ENCODE data around the gene SLC35F6. TPM values are rescaled to one million over a fixed set of nuclear protein-coding genes. Genes with fewer than 3 reads are reported as not detected.
"Not testable (repeated sequence)": the region's sequence is repeated elsewhere in the genome, so short reads cannot be mapped to it uniquely, and the experiment has no call there.

The SLC35F6 gene
- polyA plus RNA-seq, 1 donor from 2014 or later, result 5.3 TPM

DNA sequence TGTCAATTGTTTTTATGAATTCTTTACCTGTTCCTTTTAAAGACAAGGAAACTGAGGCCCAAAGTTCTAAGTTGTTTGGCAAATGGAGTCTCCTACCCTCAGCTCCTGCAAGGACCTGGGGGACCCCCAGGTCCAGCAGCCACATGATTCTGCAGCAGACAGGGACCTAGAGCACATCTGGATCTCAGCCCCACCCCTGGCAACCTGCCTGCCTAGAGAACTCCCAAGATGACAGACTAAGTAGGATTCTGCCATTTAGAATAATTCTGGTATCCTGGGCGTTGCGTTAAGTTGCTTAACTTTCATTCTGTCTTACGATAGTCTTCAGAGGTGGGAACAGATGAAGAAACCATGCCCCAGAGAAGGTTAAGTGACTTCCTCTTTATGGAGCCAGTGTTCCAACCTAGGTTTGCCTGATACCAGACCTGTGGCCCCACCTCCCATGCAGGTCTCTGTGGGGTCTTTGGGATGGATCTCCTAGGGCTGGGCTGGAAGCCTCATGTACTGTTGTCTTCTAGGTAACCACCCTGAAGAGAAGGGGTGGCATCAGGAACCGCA, 16.2 kb downstream of the SLC35F6 start:
- Mint-ChIP-seq H3K4me3 (no peak overlapping the region), H3K9me3 (no peaks in the 10 kb centered on the region), H3K27me3 (no peaks in the 10 kb centered on the region), H3K4me1 (peaks cover under 1 to 2% (median under 1%) of the 10 kb centered on the region in 3 donors), H3K27ac (no peak overlapping the region), H3K36me3 (peaks cover 4% of the 10 kb centered on the region)

DNA sequence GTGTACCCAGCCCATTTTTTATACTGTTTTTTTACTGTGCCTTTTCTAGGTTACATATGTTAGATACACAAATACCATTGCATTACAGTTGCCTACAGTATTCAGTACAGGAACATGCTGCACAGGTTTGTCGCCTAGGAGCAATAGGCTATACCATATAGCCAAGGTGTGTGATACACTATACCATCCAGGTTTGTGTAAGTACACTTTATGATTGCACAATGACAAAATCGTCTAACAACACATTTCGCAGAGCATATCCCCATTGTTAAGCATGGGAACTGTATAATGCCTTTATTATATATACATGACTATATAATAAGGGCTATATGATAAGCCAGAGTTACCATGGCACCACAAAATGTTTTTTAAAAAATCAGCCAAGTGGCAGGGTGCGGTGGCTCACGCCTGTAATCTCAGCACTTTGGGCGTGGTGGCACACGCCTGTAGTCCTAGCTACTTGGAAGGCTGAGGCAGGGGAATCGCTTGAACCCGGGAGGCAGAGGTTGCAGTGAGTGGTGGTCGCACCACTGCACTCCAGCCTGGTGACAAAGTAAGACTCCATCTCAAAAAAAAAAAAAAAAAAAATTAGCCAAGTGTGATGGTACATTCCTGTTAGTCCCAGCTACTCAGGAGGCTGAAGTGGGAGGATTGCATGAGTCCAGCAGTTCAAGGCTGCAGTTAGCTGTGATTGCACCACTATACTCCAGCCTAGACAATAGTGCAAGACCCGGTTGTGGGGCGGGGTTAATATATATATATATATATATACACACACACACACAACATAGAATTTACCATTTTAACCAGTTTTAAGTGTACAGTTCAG, 19.0 kb downstream of the SLC35F6 start:
- Mint-ChIP-seq H3K27me3 (no peaks in the 10 kb centered on the region), H3K9me3 (no peaks in the 10 kb centered on the region)

DNA sequence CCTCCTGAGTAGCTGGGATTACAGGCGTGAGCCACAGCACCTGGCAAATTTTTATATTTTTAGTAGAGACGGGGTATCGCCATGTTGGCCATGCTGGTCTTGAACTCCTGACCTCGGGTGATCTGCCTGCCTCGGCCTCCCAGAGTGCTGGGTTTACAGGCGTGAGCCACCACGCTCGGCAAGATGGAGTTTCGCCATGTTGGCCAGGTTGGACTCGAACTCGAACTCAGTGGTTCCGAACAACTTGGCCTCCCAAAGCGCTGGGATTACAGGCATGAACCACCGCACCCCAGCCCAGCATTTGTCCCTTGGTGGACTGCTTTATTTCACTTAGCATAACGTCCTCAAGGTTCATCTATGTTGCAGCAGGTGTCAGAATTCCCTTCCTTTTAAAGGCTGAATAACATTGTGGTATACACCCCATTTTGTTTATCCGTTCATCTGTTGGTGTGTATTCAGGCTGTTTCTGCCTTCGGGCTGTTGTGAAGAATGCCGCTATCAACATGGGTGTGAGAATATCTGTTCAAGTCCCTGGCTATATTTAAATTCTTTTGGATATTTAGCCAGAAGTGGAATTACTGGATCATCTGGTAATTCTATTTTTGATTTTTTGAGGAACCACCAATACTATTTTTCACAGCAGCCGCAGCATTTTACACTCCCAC, 20.6 kb downstream of the SLC35F6 start:
- no peaks in the 10 kb centered on the region for H3K9me3 Mint-ChIP-seq
- peaks cover 4% of the 10 kb centered on the region for H3K36me3 Mint-ChIP-seq
- H3K27me3 Mint-ChIP-seq, result peaks cover 2% of the 10 kb centered on the region
- H3K27ac Mint-ChIP-seq, result peak overlapping the region in 1 of 3 donors; percentile 56
- peak overlapping the region; percentile 59 to 97 (median 86) for H3K4me3 Mint-ChIP-seq
- peaks cover 4 to 15% (median 6%) of the 10 kb centered on the region in 3 donors for H3K4me1 Mint-ChIP-seq

More for the DNA sequence above, 19.0 kb downstream of the SLC35F6 start:
- H3K4me1 Mint-ChIP-seq, result peaks cover 4 to 12% (median 6%) of the 10 kb centered on the region in 3 donors
- H3K27ac Mint-ChIP-seq, result no peak overlapping the region
- H3K4me3 Mint-ChIP-seq, result peak overlapping the region in 1 of 4 donors; percentile 18
- peaks cover 4% of the 10 kb centered on the region for H3K36me3 Mint-ChIP-seq

DNA sequence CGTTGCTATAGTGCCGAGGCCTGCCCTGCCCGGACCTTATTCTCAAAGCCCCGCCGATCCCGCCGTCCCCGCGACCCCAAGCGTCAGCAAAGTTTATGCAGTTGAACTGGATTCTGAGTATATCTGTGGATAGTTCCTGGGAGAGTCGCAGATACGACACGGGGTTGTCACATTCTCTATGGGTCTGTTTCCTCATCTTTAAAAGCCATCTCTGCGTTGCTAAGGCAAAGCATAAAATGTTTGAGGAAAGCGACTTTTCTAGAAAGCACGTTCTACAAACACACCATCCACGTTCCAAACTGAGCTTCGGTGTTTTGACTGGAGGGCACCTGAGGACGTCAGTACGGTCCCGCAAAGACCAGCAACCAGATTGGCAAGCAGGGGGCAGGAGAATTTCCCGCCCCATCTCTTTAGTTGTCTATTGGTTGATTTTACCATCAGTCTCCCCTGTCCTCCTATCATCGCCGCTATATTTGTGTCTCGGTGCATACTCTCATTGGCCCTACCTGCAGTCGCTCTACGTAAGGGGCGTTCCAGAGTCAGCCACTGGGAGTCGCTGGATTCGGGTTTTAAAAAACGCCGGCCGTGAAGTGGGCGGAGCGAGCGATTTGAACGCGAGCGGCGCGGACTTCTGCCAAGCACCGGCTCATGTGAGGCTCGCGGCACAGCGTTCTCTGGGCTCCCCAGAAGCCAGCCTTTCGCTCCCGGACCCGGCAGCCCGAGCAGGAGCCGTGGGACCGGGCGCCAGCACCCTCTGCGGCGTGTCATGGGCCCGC, 21.5 kb downstream of the SLC35F6 start, which contains the start of gene CENPA:
CENPA (plus strand) TSS at position 626 of the 776 bp plus-strand sequence; CDS start at position 767, 141 bp downstream.
- H3K27ac Mint-ChIP-seq, result peak within 1 kb of the TSS; percentile 51 to 85 (median 56)
- H3K9me3 Mint-ChIP-seq, result peaks cover 0 to under 1% (median under 1%) of the 10 kb centered on the region in 3 donors
- H3K27me3 Mint-ChIP-seq, result peaks cover 2% of the 10 kb centered on the region
- H3K36me3 Mint-ChIP-seq, result peaks cover 3% of the 10 kb centered on the region
- peaks cover 4 to 15% (median 6%) of the 10 kb centered on the region in 3 donors for H3K4me1 Mint-ChIP-seq
- H3K4me3 Mint-ChIP-seq, result peak within 1 kb of the TSS; percentile 83 to 97 (median 92)

DNA sequence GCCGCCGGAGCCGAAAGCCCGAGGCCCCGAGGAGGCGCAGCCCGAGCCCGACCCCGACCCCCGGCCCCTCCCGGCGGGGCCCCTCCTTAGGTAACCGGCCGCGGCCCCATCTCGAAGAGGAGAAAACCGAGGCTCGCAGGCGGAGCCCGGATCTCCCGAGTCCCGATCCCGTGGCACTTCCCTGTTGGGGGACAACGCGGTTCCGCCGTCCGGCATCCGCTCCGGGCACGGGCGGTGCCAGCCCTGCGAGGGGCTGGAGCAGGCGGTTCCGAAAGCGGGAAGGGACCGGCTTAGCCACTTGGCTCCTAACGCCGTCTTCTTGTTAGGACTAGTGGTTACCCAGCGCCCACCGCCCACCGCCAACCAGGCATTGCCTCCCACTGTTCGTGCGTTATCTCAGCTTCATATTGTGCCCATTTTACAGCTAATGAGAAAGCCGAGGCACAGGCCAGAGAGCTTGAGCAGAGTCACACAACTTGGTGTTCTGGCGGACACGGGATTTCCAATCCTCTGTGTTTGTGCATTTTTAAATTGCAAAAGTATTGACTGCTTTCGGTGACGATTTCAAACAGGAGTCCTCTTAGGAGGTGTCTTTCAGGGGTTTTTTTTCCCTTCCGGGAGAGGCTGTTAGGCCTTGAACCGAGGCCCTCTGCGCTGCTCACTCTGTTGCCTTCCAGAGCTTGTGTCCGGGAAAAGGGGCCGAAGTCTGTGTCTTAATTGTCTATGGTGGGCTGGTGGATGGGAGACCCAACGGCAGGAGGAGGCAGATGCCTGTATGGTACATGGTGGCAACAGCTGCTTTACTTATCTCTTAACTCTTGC, 22.3 kb downstream of the SLC35F6 start:
- Mint-ChIP-seq H3K9me3 (peaks cover 0 to 5% (median 3%) of the 10 kb centered on the region in 3 donors), H3K27me3 (peaks cover 2% of the 10 kb centered on the region), H3K4me3 (peak overlapping the region; percentile 83 to 97 (median 89)), H3K27ac (no peak overlapping the region), H3K4me1 (peaks cover 4 to 15% (median 6%) of the 10 kb centered on the region in 3 donors), H3K36me3 (peaks cover 4% of the 10 kb centered on the region)

DNA sequence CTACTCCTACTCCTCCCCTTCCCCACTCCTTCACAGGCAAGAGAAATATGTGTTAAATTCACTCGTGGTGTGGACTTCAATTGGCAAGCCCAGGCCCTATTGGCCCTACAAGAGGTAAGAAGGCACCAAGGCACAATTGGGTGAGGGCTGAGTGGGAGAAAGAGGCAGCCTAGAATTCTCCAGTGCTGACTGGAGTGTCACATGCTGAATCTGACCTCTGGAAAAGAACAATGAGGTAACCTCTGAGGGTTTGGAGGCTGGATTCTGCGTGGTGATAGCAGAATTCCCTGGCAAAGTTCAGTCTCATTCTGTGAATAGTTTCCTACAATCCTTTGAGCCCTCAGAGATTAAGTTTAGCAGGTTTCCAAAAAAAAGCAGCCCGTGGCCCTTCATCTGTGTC, 28.6 kb downstream of the SLC35F6 start:
- peaks cover 4% of the 10 kb centered on the region for H3K36me3 Mint-ChIP-seq
- peaks cover 0 to 5% (median 0%) of the 10 kb centered on the region in 3 donors for H3K4me1 Mint-ChIP-seq
- peaks cover 2% of the 10 kb centered on the region for H3K27me3 Mint-ChIP-seq
- H3K9me3 Mint-ChIP-seq, result peaks cover 0 to 5% (median 3%) of the 10 kb centered on the region in 3 donors
- H3K4me3 Mint-ChIP-seq, result peak overlapping the region in 1 of 4 donors; percentile 11
- peak overlapping the region in 1 of 3 donors; percentile 24 for H3K27ac Mint-ChIP-seq

DNA sequence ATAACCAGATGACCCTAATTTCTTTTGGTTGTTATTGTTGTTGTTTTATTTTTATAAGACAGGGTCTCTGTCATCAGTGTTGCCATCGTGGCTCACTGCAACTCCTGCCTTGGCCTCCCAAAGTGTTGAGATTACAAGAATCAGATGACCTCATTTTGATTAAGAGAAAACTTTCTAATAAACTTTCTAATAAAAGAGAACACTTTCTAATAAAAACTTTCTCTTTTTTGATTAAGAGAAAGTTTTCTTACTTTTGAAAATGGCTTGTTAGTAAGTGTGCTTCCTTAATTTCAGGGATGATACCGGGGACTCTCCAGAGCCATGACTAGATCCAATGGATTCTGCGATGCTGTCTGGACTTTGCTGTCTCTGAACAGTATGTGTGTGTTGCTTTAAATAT, 29.4 kb downstream of the SLC35F6 start:
- Mint-ChIP-seq H3K27me3 (peaks cover 2% of the 10 kb centered on the region), H3K9me3 (peaks cover 0 to 5% (median 3%) of the 10 kb centered on the region in 3 donors), H3K27ac (no peak overlapping the region), H3K4me3 (no peak overlapping the region), H3K4me1 (peaks cover 0 to 5% (median 0%) of the 10 kb centered on the region in 3 donors), H3K36me3 (peaks cover 4% of the 10 kb centered on the region)

DNA sequence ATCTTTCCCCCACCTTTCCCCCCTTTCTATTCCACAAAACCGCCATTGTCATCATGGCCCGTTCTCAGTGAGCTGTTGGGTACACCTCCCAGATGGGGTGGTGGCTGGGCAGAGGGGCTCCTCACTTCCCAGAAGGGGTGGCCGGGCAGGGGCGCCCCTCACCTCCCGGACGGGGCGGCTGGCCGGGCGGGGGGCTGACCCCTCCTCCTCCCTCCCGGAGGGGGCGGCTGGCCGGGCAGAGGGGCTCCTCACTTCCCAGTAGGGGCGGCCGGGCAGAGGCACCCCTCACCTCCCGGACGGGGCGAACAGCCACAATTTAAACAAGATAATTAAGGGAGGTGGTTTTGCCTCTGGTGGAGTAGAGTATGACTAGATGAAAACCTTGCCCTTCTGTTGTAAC, 31.1 kb downstream of the SLC35F6 start:
- H3K9me3 Mint-ChIP-seq, H3K4me3 Mint-ChIP-seq, H3K4me1 Mint-ChIP-seq, H3K27ac Mint-ChIP-seq, H3K36me3 Mint-ChIP-seq, H3K27me3 Mint-ChIP-seq: not testable (repeated sequence)

DNA sequence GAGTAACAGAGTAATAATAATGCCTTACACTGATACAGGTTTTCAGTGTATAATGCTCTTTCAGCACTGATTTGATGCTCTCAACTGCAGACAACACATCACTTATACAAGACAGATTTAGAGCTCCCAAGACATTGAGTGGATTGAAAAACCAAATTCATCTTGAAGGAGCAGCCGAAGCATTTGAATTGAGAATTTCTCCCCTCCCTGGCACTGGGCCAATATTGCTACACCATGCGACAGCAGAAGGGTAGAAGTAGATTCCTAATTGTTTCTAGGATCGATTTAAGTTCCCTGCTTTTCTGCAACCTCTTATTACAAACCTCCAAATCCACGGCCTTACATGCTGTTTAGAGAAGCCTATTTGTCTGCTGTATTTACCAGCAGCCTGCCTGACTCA, 37.2 kb downstream of the SLC35F6 start:
- Mint-ChIP-seq H3K4me3 (no peak overlapping the region), H3K36me3 (no peaks in the 10 kb centered on the region), H3K27me3 (no peaks in the 10 kb centered on the region), H3K4me1 (no peaks in the 10 kb centered on the region), H3K27ac (peak overlapping the region in 1 of 3 donors; percentile 45), H3K9me3 (no peaks in the 10 kb centered on the region)

DNA sequence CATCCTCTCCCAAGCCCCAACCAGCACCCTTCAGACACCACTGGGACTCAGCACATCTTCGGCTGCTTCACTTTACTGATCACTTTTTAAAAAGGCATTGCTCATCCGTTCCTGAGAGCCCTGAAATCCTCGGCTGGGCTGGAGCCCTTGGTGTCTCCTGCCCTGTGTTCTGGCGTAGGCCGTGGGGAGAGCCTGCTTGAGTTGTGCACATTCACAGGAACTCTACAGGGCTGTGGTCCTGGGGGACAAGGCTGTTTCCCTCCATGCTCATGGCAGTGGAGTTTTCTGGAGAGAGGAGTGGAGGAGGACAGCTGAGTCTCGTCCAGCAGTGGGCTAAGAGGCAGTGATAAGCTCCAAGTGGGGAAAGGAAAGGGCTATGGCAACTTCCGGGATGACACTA, 37.7 kb downstream of the SLC35F6 start:
- no peaks in the 10 kb centered on the region for H3K4me1 Mint-ChIP-seq
- no peaks in the 10 kb centered on the region for H3K9me3 Mint-ChIP-seq
- no peaks in the 10 kb centered on the region for H3K36me3 Mint-ChIP-seq
- H3K27ac Mint-ChIP-seq, result no peak overlapping the region
- H3K27me3 Mint-ChIP-seq, result no peaks in the 10 kb centered on the region
- H3K4me3 Mint-ChIP-seq, result no peak overlapping the region

DNA sequence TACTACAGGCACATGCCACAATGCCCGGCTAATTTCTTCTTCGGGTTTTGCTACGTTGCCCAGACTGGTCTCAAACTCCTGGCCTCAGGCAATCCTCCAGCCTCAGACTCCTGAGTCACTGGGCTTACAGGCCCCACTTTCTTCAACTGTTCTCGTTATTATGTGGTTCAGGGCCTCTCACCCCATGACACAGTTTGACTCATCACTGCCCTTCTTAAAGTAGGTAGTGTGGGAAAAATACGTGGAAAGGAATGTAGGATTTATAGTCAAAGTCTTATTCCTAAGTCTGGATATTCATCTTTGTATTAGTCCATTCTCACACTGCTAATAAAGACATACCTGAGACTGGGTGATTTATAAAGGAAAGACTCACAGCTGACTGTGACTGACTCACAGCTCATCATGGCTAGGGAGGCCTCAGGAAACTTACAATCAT, 41.2 kb downstream of the SLC35F6 start:
- Mint-ChIP-seq H3K36me3 (no peaks in the 10 kb centered on the region), H3K27me3 (no peaks in the 10 kb centered on the region), H3K27ac (no peak overlapping the region), H3K4me3 (no peak overlapping the region), H3K4me1 (peaks cover 0 to 2% (median 2%) of the 10 kb centered on the region in 3 donors), H3K9me3 (no peaks in the 10 kb centered on the region)

DNA sequence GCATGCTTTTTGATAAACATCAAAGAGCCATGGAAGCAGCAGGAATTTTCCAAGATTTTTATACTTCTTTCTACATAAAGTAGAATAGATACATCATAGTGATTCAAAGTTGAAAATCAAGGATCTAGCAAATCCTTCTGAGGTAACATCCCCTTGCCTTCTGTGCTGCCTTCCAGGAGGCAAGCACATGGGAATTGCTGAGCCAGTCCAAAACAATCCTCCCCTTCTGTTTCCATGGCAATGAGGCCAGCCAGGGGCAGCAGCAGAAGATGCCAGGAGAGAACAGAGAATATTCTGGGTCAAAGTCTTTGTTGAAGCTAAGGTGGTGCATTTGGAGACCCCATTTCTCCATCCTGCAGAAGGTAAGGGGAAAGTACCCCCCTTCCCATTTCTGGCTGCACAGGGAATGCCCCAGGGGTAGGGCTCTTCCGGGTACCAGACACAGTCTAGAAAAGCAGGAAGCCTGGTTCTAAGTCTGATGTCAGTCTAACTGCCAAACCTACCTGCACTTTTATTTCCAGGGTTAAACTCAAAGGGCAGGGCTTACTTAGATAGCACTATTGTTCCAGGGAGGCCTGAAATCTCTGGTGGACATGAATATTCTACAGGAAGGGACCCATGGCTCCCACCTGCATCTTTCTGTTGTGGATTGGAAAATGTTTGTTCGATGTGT, 43.8 kb downstream of the SLC35F6 start:
- Mint-ChIP-seq H3K9me3 (no peaks in the 10 kb centered on the region), H3K4me1 (peaks cover 0 to 2% (median 2%) of the 10 kb centered on the region in 3 donors), H3K36me3 (peaks cover 2% of the 10 kb centered on the region), H3K27me3 (no peaks in the 10 kb centered on the region), H3K27ac (no peak overlapping the region), H3K4me3 (no peak overlapping the region)

DNA sequence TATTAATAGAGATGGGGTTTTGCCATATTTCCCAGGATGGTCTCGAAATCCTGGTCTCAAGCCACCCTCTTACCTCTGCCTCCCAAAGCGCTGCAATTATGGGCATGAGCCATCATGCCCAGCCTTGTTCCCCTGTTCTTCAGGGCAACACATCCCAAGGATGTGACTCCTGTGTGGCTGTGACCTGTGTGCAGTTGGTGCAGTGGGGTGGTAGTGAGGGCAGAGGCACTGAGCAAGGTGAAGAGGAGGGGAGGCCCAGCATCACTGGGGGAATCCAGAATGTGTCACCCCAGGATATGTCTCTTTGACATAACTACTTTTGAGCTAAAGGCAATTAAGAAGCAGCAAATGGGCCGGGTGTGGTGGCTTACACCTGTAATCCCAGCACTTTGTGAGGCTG, 45.1 kb downstream of the SLC35F6 start:
- Mint-ChIP-seq H3K27ac (no peak overlapping the region), H3K36me3 (peaks cover 2% of the 10 kb centered on the region), H3K27me3 (peaks cover 4% of the 10 kb centered on the region), H3K9me3 (no peaks in the 10 kb centered on the region), H3K4me3 (no peak overlapping the region), H3K4me1 (peaks cover 0 to 2% (median 2%) of the 10 kb centered on the region in 3 donors)

Data from IgD-negative memory B cell (primary cell).